Uterus (tissue), 2 donors: Measurements from ENCODE around the gene PDE10A.

Experiments used
- CTCF ChIP-seq, 4 experiments: fragments of 200-600 bp in 2 of 4; fragments of 450-650 bp in 2 of 4; sonication (generic) in 2 of 4; IDR thresholded peaks; one replicate each; pipeline ENCODE4 v1.5.1; 2016 to 2019; ENCODE audit warnings: antibody characterized with exemption in 4 of 4, mild to moderate bottlenecking in 2 of 4, moderate library complexity in 1 of 4
- POLR2A ChIP-seq, 2 donors: fragments of 450-650 bp; IDR thresholded peaks; one replicate each; pipeline ENCODE4 v1.6.1; 2016; ENCODE audit warnings: antibody characterized with exemption in 2 of 2, mild to moderate bottlenecking in 1 of 2, moderate library complexity in 1 of 2

DNA sequence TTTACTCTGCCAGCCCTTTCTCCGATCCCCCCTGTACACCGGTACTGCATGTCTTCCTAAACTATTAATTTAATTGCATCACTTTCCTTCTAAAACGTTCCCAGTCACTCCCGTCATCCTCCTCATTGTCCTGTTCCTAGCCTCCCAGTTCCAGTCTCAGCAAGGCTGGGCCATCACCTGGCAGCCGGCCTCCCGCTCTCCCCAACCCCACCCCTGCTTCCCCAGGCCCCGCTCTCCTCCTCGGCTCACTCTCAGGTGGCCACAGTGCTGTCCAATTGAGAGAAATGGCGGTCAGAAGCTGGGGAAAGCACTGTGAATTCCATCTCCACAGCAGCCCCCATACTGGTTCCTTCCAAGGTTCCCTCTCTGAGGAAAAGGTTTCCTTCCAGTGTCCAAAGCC is 8.9 kb downstream of the PDE10A start:
- no peak for TF ChIP-seq CTCF (IDR thresholded peaks at IDR 0.05)
- no peak for TF ChIP-seq POLR2A (IDR thresholded peaks at IDR 0.05)
